ENCODE results near the gene ZFYVE19.
A peak's percentile ranks its signal among the peaks of the same experiment; 100 is the strongest.

The ZFYVE19 gene

DNA sequence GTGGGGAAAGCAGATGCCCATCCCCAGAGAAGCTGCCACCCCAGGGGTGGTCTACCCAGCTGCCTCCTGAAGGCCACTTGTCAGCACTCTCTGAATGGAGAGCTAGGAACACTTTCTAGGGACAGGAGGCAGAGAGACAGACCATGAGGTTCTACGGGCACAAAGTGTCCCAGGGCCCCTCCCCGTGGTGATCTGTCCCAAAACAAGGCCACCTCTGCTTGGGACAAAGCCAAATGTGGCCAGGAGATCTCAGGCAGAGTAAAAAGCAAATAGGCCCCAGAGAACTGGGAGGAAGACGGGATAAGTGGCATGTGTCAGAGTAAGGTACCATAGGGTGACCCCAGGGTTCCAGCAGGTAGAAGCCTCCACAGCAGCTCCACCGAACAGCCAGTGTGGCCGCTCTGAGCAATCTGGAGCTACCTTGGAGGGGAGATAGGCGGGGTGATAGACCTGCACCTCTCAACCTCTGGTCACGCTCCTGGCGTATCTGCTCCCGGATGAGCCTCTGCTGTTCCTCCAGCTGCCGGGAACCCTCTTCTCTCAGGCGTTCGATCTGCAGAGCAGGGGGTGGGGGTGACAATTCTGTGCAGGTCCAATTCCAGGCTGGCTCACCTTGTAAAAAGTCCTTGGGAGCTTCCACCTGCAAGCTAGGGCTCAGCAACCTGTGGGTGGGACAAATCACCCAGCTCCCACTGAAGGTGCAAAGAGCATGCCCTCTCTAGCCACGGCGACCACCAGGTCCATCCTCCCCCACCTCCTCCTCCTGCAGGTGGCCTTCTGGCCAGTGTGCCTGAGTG lies 31.0 kb upstream of the ZFYVE19 start:
- H3K9me3 ChIP-seq (ENCODE audit: insufficient read depth, low read length, severe bottlenecking): no peaks in the 10 kb centered on the region
- DNase-seq: no peak
- H3K4me1 ChIP-seq (ENCODE audit: insufficient read depth, low read length): peaks cover 5% of the 10 kb centered on the region
- H3K27ac ChIP-seq (ENCODE audit: low read length): no peak overlapping the region
- no peaks in the 10 kb centered on the region for H3K27me3 ChIP-seq (ENCODE audit: insufficient read depth, low read length, poor library complexity)
- TF ChIP-seq, protein P1, sequence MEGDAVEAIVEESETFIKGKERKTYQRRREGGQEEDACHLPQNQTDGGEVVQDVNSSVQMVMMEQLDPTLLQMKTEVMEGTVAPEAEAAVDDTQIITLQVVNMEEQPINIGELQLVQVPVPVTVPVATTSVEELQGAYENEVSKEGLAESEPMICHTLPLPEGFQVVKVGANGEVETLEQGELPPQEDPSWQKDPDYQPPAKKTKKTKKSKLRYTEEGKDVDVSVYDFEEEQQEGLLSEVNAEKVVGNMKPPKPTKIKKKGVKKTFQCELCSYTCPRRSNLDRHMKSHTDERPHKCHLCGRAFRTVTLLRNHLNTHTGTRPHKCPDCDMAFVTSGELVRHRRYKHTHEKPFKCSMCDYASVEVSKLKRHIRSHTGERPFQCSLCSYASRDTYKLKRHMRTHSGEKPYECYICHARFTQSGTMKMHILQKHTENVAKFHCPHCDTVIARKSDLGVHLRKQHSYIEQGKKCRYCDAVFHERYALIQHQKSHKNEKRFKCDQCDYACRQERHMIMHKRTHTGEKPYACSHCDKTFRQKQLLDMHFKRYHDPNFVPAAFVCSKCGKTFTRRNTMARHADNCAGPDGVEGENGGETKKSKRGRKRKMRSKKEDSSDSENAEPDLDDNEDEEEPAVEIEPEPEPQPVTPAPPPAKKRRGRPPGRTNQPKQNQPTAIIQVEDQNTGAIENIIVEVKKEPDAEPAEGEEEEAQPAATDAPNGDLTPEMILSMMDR (IDR thresholded peaks at IDR 0.05; ENCODE audit: borderline replicate concordance, extremely low read depth, low read length, poor library complexity, severe bottlenecking): no peak
- no peak for TF ChIP-seq EZH2 (IDR thresholded peaks at IDR 0.05; ENCODE audit: borderline replicate concordance, low read depth, low read length, severe bottlenecking)
- no peak overlapping the region for H2AFZ ChIP-seq (ENCODE audit: low read depth, low read length)
- H3K79me2 ChIP-seq (ENCODE audit: insufficient read depth, low read length): peaks cover 2% of the 10 kb centered on the region; the same call in 1 of the 2 replicates
- no peak overlapping the region for H3K9ac ChIP-seq (ENCODE audit: low read depth, low read length)
- H3K4me2 ChIP-seq (ENCODE audit: insufficient read depth, low read length): no peak overlapping the region
- peaks cover 7% of the 10 kb centered on the region for H4K20me1 ChIP-seq (ENCODE audit: insufficient read depth, low read length)
- ATAC-seq (ENCODE audit: insufficient read depth, low read depth): no peak
- H3K36me3 ChIP-seq (ENCODE audit: insufficient read depth, low read length): peaks cover 73% of the 10 kb centered on the region
- H3K4me3 ChIP-seq (ENCODE audit: low read depth in 1 of 2, low read length in 2 of 2): no peak overlapping the region

DNA sequence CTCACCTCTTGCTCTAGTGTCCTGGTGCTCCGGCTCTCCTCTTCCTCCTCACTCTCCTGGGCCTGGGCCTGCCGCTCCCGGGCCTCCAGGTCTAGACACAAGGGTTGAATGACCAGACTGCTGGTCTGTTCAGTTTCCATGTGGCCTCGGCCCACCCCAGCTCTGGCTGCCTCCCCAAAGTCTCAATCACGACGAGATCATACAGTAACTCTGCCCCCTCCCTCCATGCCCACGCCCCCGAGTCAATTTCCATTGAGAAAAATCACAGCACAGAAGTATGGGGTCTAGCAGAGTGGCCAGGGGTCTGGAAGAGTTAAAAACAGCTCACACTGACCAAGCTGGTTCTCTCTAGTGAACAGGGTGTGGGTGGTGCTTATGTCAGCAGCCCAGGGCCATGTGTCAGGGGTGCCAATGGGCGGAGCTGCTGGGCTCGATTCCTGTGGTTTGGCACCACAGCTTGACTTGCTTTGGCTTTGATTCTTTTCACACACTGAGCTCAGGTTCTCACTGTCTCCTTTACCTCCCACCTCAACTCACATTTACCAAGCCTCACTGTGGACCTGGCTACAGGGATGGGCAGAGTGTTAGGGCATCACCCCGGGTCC lies 30.2 kb upstream of the ZFYVE19 start:
- Histone ChIP-seq H4K20me1 (ENCODE audit: insufficient read depth, low read length) (peaks cover 3% of the 10 kb centered on the region), H3K27me3 (ENCODE audit: insufficient read depth, low read length, poor library complexity) (no peaks in the 10 kb centered on the region), H3K79me2 (ENCODE audit: insufficient read depth, low read length) (peaks cover 2% of the 10 kb centered on the region; the same call in 1 of the 2 replicates), H3K4me2 (ENCODE audit: insufficient read depth, low read length) (no peak overlapping the region), H3K4me1 (ENCODE audit: insufficient read depth, low read length) (no peaks in the 10 kb centered on the region), H3K9me3 (ENCODE audit: insufficient read depth, low read length, severe bottlenecking) (no peaks in the 10 kb centered on the region), H2AFZ (ENCODE audit: low read depth, low read length) (no peak overlapping the region), H3K4me3 (ENCODE audit: low read depth in 1 of 2, low read length in 2 of 2) (no peak overlapping the region), H3K9ac (ENCODE audit: low read depth, low read length) (no peak overlapping the region), H3K36me3 (ENCODE audit: insufficient read depth, low read length) (peaks cover 71% of the 10 kb centered on the region), H3K27ac (ENCODE audit: low read length) (no peak overlapping the region)
- TF ChIP-seq EZH2 (IDR thresholded peaks at IDR 0.05; ENCODE audit: borderline replicate concordance, low read depth, low read length, severe bottlenecking): no peak
- ATAC-seq (ENCODE audit: insufficient read depth, low read depth) (peak; percentile 79), DNase-seq (peak; percentile 44)

DNA sequence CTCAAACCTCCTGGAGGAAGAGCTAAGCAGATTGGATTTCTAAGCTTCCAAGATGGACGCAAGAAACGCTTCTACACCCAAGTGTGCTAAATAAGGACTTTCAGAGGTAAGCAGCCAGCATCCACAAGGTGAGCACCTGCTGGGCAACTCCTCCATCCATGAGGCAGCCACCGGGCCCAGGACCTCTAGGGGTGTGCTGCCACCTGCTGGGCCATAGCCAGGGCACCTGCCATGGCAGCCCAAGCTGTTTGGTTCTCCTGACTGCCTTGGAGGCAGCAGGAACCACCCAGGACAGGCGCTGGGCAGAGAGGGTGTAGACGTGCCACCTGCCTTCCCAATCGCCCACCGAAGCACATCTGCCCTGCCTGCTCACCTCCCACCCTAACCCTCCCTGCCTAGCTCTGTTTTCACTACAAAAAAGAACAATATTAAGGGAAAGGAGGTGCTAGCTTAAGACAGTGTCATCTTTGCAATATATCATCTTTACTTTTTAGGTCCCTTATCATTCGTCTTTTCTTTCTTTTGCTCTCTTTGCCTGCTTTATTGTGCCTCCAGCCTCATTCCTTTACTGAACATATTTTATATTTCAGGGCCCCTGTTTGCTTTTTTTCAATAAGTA lies 24.2 kb upstream of the ZFYVE19 start:
- TF ChIP-seq, protein P1 (IDR thresholded peaks at IDR 0.05; ENCODE audit: borderline replicate concordance, extremely low read depth, low read length, poor library complexity, severe bottlenecking): peak; percentile 87
- no peak for TF ChIP-seq EZH2 (IDR thresholded peaks at IDR 0.05; ENCODE audit: borderline replicate concordance, low read depth, low read length, severe bottlenecking)
- H3K27ac ChIP-seq (ENCODE audit: low read length): no peak overlapping the region
- no peak overlapping the region for H2AFZ ChIP-seq (ENCODE audit: low read depth, low read length)
- no peak overlapping the region for H3K4me3 ChIP-seq (ENCODE audit: low read depth in 1 of 2, low read length in 2 of 2)
- peaks cover 23% of the 10 kb centered on the region for H3K79me2 ChIP-seq (ENCODE audit: insufficient read depth, low read length)
- H3K36me3 ChIP-seq (ENCODE audit: insufficient read depth, low read length): peaks cover 20% of the 10 kb centered on the region
- no peak overlapping the region for H3K9ac ChIP-seq (ENCODE audit: low read depth, low read length)
- peaks cover 26% of the 10 kb centered on the region; the same call in 1 of the 2 replicates for H4K20me1 ChIP-seq (ENCODE audit: insufficient read depth, low read length)
- H3K4me2 ChIP-seq (ENCODE audit: insufficient read depth, low read length): no peak overlapping the region
- peaks cover 16% of the 10 kb centered on the region for H3K4me1 ChIP-seq (ENCODE audit: insufficient read depth, low read length)
- H3K27me3 ChIP-seq (ENCODE audit: insufficient read depth, low read length, poor library complexity): no peaks in the 10 kb centered on the region
- peak; percentile 69 for DNase-seq
- peak; percentile 84 for ATAC-seq (ENCODE audit: insufficient read depth, low read depth)
- H3K9me3 ChIP-seq (ENCODE audit: insufficient read depth, low read length, severe bottlenecking): no peaks in the 10 kb centered on the region

DNA sequence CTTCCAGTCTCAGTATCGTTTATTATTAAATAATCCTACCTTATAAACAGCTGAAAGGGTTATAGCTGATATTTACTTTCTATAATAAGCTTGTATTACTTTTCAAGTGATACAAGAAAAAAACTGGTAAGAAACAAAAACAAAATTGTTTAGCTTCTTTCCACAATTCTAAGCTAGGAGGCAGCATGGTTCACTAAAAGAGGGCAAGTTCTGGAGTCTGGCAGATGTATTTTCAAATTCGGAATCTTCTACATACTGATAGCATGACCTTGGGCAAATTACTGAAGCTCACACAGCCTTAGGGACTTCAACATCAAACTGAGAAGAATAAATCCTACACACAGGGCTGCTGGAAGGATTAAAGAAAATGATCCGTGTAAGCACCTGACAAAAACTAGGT lies 21.7 kb upstream of the ZFYVE19 start:
- Histone ChIP-seq H3K4me2 (ENCODE audit: insufficient read depth, low read length) (no peak overlapping the region), H4K20me1 (ENCODE audit: insufficient read depth, low read length) (peaks cover 37% of the 10 kb centered on the region; the same call in 1 of the 2 replicates), H3K4me3 (ENCODE audit: low read depth in 1 of 2, low read length in 2 of 2) (no peak overlapping the region), H3K9me3 (ENCODE audit: insufficient read depth, low read length, severe bottlenecking) (no peaks in the 10 kb centered on the region), H2AFZ (ENCODE audit: low read depth, low read length) (no peak overlapping the region), H3K9ac (ENCODE audit: low read depth, low read length) (no peak overlapping the region), H3K4me1 (ENCODE audit: insufficient read depth, low read length) (peaks cover 33% of the 10 kb centered on the region), H3K79me2 (ENCODE audit: insufficient read depth, low read length) (peaks cover 29% of the 10 kb centered on the region), H3K27ac (ENCODE audit: low read length) (no peak overlapping the region), H3K36me3 (ENCODE audit: insufficient read depth, low read length) (peaks cover 2% of the 10 kb centered on the region; the same call in 1 of the 2 replicates), H3K27me3 (ENCODE audit: insufficient read depth, low read length, poor library complexity) (no peaks in the 10 kb centered on the region)
- DNase-seq (no peak), ATAC-seq (ENCODE audit: insufficient read depth, low read depth) (no peak)
- no peak for TF ChIP-seq EZH2 (IDR thresholded peaks at IDR 0.05; ENCODE audit: borderline replicate concordance, low read depth, low read length, severe bottlenecking)
- TF ChIP-seq, protein P1 (IDR thresholded peaks at IDR 0.05; ENCODE audit: borderline replicate concordance, extremely low read depth, low read length, poor library complexity, severe bottlenecking): no peak
